ENCODE data around the gene GGT7.

DNA sequence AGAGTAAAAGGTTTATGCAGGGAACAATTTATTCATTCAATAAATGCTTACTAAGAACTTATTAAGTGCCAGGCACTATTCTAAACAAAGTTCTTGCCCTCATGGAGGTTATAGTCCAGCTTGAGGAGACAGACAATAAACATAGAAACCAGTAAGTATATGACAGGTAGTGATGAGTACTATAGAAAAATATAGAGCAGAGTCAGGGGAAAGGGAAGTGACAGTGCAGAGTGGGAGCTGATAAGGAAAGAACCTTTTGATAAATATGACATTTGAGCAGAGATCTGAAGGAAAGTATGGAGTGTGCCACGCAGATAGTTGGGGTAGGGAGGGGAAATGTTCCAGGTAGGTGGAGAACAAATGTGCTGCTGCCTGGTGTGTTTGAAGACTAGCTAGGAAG is 15.8 kb upstream of the GGT7 start:
- no peak for TF ChIP-seq POLR2A (IDR thresholded peaks at IDR 0.05)
- TF ChIP-seq CTCF (IDR thresholded peaks at IDR 0.05), result no peak
